ENCODE results near the gene LEKR1.

GRCh38 chr3:157027861-157028745, 201.9 kb downstream of the LEKR1 start:
- TF ChIP-seq CTCF (CRISPR knock-in tag; IDR thresholded peaks at IDR 0.05) (no peak), PHF21A (CRISPR knock-in tag; IDR thresholded peaks at IDR 0.05) (no peak), ARNT (IDR thresholded peaks at IDR 0.05) (no peak), ZNF274 (CRISPR knock-in tag; IDR thresholded peaks at IDR 0.05) (no peak), EHMT2 (IDR thresholded peaks at IDR 0.05; ENCODE audit: borderline replicate concordance, low read depth, low read length) (no peak), ZNF362 (CRISPR knock-in tag; IDR thresholded peaks at IDR 0.05; ENCODE audit: borderline replicate concordance) (no peak), EP300 (IDR thresholded peaks at IDR 0.05; ENCODE audit: low read depth in 2 of 2, low read length in 2 of 2) (no peak), EP300 (CRISPR knock-in tag; IDR thresholded peaks at IDR 0.05; ENCODE audit: borderline replicate concordance) (no peak), EZH2 (conservative IDR thresholded peaks at IDR 0.05; ENCODE audit: low read depth, low read length) (no peak)
